Ishikawa (cell line): Measurements from ENCODE around the gene PTPN7.
A peak's percentile ranks its signal among the peaks of the same experiment; 100 is the strongest.

Experiments
- MAX ChIP-seq: IDR thresholded peaks from 2 replicates; pipeline ENCODE4 v1.6.1; 2012
- REST ChIP-seq: IDR thresholded peaks from 2 replicates; pipeline ENCODE4 v1.6.1; 2012; ENCODE audit warnings: low read depth, mild to moderate bottlenecking
- TEAD4 ChIP-seq: IDR thresholded peaks from 2 replicates; pipeline ENCODE4 v1.6.1; 2012
- YY1 ChIP-seq: IDR thresholded peaks from 2 replicates; pipeline ENCODE4 v1.6.1; 2012; ENCODE audit warnings: low read depth

- TF ChIP-seq YY1 (no peak), TEAD4 (no peak), MAX (0 out of 2 replicates have a peak, but pooled peaks have one; percentile 38), REST (no peak)
These were observed 27.4 kb downstream of the PTPN7 start for GRCh38 chr1:202133001-202133400.
